GM18870 (cell line): Measurements from ENCODE around the gene CDHR3.
"Not testable (repeated sequence)": the region's sequence is repeated elsewhere in the genome, so short reads cannot be mapped to it uniquely, and the experiment has no call there.

Source experiments
- ATAC-seq: cut with Tn5 transposase; IDR thresholded peaks from one replicate; pipeline ENCODE4 v1.9.1; 2021; ENCODE audit warnings: moderate library complexity; ENCODE audit not compliant: unreplicated experiment

CDHR3 gene

DNA sequence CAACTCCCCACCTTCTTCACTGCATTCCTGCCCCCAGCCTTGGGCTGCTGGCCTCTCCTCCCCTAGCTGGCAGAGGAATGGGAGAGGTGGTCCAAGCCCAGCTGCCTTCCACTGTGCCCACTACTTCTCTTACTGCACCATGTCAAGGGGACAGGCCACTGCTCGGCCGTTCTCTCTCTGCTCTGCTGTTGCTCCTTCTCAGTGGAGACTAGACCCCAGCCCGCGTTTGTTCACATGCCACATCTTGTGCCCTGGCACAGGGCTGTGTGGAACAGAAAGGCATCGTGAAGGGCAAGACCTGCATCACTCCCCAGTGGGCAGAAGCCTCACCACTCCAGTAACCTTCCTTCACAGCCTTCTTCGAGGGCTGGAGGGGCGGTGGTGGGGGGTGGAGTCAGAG, 711 bp upstream of the CDHR3 start:
- ATAC-seq = no peak

DNA sequence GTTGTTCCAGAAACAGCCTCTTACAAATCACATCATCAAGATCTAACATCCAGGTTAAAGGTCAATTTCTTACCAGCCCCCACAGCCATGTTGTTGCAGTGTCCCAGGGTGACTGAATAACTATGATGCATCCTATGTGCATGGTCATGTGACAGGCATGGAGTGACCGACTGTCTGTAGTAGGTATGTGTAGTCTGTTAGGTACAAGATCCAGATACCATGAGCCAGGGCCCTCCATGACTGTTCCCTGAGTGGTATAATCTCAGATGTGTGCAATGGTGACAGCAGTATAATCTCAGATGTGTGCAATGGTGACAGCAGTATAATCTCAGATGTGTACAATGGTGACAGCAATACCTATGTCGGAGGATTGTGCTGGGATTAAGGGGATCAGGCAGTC, 8.8 kb downstream of the CDHR3 start:
- no peak for ATAC-seq

DNA sequence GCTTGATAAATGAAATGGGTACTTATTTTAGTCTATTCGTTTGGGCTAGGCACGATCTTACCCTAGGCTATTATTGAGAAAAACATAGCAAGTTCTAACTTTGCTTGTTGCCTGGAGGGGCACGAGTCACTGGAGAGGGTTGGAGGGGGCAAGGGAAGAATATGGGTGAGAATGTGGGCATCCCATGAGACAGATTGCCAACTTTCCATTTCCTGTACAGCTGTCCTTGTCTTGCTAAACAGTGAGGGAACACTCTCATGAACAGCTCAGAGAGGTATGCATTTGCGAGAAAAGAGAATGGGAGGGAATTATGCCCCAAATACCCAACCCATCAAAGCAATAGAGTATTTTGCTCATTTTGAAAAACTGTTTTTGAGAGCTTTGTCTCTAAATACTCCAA, 9.2 kb downstream of the CDHR3 start:
- ATAC-seq = no peak

DNA sequence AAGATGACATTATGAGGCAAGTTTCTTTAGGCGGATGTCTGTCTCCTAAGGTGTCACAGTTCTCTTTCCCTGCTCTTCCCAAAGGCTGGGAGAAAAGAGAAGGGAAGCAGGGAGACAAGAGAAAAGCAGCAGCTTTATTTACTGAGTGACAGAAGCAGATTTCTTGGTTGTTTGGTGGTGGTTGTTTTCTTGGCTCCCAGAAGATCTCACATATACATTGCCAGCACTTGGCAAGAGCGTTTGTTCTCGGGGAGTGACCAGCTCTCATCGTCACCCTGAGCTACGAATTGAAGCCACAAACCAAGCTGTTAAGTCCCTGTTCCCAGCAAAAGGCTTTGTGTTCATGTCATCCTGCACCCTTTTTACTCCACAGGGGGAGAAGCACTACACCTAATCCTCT, 11.4 kb downstream of the CDHR3 start:
- no peak for ATAC-seq

DNA sequence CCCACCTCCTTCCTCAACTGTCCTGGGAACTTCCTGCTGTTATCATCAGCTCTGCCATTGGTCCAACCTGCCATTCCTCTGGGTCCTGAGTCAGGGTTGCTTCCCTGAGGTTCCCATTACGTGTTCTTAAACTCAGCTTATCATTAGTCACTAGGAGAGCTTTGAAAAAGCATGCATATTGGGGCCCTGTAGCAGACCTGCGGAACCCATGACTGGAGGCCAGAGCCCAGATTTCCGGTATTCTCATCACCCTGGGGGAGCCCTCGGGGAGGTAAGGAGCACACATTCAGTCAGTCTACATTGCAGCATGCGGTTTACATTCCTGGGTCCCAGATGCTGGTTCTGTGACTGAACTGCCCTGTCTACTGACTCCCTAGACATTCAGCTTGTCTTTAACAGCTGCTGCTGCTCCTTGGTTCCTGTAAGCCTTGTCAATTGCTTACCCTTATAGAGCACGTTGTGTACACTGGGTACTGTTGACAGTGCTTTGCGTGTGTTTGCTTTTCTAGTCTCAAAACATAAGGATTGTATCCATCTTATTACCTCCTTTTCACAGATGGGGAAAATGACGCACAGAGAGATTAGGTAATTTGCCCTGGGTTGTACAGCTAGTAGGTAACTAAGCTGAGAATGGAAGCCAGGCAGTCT, 12.8 kb downstream of the CDHR3 start:
- no peak for ATAC-seq

DNA sequence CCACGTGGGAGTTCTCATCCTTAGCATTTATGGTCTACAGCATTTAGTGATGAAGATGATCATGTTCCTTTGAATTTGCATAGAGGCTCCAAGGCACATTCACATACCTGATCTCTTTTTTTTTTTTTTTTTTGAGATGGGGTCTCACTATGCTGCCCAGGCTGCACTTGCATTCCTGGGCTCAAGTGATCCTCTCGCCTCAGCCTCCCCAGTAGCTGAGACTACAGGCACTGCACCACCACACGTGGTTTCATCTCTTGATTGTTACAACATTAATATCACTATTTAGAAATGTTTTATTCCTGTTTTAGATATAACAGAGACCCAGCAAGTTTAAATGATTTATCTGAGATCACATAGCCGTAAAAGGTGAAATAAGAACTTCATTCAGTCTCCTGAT, 13.8 kb downstream of the CDHR3 start:
- ATAC-seq = no peak

DNA sequence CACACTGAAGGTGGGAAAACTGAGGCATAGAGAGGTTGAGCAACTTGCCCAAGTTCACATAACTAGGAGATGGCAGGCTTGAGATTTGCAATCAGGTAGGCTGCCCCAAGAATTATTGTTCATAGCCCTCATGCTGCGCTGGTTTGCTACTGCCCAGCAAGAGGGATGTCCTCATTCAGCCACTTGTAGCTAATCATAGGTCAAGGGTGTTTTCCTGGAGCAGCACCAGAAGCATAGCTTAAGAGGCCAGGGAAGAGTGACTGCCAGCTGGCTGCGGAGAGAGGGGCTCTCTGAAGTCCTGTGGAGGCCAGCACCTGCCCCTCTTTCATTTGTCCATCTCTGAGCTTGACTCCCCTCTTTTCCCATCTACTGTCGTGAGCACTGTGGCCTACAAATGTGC, 15.0 kb downstream of the CDHR3 start:
- no peak for ATAC-seq

DNA sequence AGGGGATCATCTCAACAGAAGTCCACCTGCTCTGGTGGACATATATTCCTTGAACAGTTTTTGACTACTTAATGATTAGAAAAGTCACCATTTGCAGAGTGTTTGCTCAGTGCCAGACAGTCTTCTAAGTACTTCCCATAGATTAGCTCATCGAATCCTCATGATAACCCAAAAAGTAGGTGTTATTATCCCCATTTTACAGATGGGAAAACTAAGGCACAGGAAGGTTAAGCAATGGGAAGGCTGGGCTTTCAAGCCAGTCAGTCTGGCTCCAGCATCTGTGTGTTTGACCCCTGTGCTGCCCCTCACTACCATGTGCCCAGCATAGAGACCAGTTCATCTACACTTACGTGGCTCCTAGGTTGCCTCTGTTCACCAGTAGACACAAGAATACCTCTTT, 15.9 kb downstream of the CDHR3 start:
- no peak for ATAC-seq

DNA sequence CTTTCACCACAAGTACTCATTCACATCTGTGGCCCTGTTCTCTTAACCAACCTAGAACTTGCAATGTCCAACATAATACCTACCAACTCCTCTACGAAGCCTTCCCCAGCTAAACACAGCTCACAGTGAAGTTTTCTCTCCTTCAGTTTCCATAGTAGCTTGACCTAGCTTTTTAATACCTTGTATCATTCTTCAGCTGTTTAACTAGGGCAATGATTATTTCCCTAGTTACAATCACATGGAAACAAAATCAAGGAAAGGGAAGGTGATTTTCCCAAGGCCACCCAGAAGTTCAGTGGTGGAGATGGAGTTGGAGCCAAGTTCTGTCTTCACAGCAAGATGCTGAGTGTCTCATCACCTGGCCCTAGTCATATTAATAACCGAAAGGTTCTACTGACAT, 16.3 kb downstream of the CDHR3 start:
- ATAC-seq = no peak

DNA sequence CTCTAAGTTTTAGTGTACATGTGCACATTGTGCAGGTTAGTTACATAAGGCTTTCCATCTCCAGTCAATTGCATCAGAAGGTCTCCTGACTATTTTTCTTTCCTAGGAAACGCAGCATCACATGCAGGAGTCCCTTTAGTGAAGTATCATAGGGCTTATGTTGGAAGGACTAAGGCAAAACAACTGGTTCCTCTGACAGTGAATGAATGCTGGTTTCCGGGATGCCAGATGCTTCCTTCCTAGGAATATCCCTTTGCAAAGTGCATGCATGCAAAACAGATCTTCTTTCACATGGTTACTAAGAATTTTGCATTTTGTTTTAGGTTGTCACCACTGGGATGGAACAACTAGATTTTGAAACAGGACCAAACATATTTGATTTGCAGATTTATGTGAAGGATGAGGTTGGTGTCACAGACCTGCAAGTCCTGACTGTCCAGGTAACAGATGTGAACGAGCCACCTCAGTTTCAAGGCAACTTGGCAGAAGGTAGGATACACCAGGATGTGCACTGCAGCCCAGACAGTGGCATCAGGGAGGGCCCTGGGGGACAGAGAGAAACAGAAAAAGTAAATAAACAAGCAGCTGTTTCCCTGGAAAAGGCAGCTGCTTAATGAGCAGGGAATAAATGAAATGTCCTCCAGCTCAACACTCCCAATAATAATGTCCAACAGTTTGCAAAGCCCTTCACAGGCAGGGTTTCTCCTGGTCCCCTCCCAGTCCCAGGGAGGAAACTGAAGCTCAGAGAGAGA, 17.8 kb downstream of the CDHR3 start:
- no peak for ATAC-seq

DNA sequence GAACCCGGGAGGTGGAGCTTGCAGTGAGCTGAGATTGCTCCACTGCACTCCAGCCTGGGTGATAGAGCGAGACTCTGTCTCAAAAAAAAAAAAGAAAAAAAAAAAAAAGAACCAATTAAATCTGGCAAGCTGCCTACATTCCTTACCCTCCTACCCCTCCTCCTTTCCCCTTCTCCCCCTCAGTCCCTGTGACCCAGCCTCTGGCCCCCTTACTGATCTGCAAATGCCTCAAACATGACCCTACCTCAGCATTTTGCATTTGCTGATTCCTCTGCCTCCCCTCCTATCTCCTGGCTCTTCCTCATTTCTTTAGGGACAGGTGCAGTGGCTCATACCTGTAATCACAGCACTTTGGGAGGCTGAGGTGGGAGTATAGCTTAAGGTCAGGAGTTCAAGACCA, 19.3 kb downstream of the CDHR3 start:
- ATAC-seq = no peak

DNA sequence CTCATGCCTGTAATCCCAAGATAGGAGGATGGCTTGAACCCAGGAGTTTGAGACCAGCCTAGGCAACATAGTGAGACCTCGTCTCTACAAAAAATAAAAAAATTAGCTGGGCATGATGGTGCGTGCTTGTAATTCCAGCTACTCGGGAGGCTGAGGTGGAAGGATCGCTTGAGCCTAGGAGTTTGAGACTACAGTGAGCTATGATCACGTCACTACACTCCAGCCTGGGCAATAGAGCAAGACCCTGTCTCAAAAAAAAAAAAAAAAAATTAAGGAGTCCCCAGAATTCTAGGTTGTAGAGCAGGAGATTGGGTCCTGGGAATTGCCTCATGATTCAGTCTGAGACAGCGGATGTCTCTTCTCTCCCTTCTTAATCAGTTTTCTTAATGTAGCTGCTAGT, 21.7 kb downstream of the CDHR3 start:
- ATAC-seq = not testable (repeated sequence)

DNA sequence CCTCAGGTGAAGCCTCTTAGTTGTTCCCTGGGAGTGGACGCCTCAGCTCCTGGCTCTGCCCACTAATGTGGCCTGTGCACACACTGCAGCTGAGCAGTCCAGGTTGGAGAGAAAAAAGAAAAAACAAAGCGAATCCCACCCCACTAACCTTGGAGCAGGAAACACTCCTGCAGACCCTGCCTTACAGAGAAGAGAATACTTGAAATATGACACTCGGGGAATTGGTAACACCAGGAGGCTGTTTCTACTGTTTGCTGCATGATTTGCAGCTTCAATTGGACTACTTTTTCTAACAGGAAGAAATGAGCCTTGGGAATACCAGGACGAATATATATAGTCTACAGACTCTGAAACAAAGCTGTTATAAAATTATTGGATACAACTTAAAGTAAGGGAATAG, 22.2 kb downstream of the CDHR3 start:
- no peak for ATAC-seq

DNA sequence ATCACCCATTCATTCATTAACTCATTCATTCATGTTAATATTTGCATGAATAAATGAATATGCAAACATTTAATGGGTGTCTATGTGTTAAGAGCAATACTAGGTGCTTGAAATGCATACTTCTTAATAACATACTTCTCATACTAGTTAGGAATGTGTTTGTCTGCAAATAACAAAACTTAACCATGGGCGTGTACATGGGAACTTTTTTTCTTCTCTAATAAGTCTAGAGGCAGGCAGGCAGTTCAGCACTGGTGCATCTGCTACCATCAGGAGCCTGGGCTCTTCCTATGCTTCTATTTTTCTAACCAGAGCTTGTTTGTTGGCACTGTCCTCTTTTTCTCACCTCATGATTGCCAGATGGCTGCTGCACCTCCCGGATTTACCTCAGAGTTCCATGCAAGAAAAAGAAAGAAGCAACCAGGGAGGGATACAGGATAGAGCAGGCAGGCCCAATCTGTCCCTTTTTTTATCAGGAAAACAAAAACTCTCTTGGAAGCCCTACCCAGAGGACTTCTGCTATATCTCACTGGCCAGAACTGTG, 22.7 kb downstream of the CDHR3 start:
- no peak for ATAC-seq

DNA sequence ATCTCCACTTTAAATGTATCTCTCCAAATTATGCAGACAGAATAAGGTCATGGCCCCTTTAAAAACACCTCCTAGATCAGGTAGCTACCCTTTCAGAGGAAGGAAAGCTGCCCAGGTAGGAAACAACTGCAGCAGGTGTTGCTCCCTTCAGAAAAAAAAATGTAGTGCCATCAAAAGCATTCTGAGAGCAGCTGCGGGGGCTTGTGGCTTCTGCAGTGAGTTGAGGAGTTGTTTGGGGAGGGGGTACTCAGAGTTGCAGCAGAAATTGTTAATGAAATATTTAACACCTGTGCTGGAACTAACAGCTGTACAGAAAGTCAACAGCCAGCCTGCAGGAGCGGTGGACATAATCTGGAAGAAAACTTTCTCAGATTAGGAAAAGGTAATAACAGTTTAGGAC, 24.0 kb downstream of the CDHR3 start:
- ATAC-seq = no peak

DNA sequence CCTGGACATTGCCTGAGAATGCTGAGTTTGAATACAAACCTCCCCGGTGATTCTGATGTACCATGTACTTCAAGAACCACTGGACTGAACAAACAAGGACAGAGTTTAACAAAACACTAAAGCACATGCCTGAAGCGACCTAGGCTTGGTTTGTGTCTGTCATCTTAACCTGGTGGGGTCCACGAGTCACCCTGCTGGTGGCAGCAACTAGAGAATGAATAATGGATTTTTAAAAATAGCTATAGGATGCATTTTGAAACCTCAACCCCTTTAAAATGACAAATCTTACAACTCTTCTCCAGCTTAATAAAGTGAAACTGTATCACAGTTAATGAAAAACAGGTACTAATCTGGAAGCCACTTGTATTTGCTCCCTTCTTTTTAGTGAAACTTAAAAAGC, 25.2 kb downstream of the CDHR3 start:
- ATAC-seq = no peak

DNA sequence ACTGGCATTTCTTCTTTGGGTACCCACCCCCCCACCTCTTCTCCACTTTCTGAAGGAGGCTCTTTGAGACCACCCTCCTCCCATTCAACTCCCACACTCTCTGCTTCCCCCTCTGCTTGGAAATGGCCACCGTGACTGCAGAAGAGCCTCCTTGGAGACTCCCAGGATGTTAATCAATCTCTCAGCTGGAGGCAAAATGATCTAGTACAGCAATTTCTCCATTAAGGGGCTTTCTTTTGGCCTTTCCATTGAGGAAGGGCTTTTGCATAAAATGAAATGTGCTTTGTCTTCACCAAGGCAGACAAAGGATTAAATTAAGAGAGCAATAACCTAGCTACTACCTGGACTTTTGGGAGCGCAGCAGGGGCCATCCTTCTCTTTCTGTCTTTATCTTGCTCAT, 26.1 kb downstream of the CDHR3 start:
- ATAC-seq = no peak

DNA sequence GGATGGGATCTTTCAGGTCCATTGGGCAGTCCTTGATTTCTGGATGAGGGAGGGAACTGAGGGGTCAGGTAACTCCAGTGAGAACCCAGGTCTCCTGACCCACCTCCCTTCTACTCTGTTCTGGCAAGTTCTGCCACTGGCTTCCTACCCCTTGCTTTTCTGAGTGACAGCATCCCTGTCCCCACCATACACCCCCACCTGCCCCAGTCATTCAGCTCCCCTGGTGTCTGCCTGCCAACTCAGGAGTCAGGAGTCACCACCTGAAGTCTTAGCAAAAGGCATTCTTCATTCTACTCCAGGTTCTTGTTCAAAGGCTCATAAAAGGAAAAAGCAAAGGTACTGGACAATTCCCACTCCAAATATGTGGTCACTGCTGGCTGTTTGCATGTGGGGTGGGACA, 26.6 kb downstream of the CDHR3 start:
- ATAC-seq = no peak

DNA sequence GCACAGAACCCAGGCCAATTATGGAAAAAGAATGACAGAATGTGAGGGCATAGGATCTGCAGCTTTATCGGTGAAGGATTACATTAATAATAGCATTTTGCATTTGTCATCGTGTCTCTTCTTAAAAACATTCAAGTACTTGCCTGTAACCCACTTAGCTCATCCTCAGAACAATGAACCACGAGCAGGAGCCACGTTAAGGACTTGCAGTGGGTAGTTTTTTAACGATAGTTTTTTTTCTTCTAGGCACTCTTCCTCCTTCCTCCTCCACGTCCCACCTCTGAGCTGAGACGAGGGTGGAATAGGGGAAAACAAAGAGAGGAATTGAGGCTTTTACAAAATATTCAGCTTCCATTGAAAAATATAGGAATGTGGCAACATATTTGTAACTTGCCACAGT, 27.1 kb downstream of the CDHR3 start:
- ATAC-seq = no peak

DNA sequence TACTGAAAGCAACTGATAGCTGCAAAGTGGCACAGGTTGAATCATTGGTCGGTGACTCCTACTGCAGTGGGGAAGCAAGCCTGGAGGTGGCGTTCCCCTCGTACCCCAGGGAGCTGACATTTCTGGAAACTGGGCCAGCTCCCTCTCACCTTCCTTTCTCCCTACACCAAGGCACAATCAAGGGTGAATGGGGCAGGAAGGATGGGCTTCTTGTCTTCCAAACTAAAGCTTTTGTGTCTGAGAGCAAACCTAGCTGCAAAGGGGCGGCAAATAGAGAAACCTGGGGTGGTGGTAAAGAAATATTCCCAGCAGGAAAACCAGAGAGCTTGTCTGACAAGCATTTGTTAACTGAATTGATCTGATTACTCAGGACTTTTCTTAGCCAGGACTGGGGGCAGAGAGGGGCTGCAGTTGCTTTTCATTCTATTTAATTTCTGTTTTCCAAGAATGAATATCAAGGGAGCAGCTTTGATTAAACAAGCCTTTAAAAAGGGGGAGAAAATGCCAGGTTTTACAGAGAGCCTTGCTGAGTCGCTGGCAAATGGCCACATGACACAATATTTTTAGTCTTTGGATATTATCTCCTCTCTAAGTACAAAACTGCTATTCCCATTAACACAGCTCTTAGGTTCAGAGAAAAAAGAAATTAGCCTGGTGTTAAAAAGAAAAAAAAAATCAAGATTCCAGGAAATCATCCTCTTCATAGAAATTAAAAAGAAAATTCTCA, 27.8 kb downstream of the CDHR3 start:
- ATAC-seq = no peak

DNA sequence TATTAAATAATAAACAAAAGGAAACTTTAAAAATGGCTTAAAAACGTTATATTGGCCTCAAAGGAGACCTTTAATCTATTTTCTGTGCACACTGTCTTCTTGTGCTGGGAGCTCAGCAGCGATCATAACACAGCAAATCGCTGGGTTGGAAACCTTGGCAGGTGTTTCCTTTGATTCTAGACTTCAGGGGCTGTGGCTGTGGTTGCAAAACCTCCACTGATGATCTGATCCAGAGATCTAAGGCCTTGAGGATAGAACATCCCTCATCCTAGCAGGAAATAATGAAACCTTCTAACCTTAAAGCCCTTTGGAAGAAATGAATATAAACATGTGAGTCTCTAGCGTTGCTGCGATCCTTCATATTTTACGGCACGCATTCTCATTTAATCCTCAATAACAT, 29.8 kb downstream of the CDHR3 start:
- ATAC-seq = no peak
